CD4-positive, alpha-beta memory T cell (primary cell): ENCODE measurements around the gene TMEM9. TPM values are rescaled to one million over a fixed set of nuclear protein-coding genes. Genes with fewer than 3 reads are reported as not detected.

Experiments
- CTCF ChIA-PET: fragments of 350-600 bp; sonication (Branson Sonifier 250); formaldehyde crosslinking; loops from one replicate; lab custom pipeline; 2021; ENCODE audit warnings: inconsistent platforms; ENCODE audit not compliant: partially characterized antibody; lab: Charles Lee
- POLR2A ChIA-PET: fragments of 350-600 bp; sonication (Branson Sonifier 250); formaldehyde crosslinking; loops from one replicate; lab custom pipeline; 2021; ENCODE audit not compliant: partially characterized antibody; lab: Charles Lee
- DNase-seq, 5 donors: peaks; one replicate each; pipeline versions ENCODE4 v3.0.0 to v3.0.0-alpha.2; 2020 to 2022; ENCODE audit warnings: mixed read lengths in 1 of 5
- H3K27ac ChIP-seq: one replicate; pipeline ENCODE4 v1.7.0; 2013; ENCODE audit warnings: low read depth, low read length
- H3K27me3 ChIP-seq: 2 replicates; pipeline ENCODE4 v1.7.0; 2013; ENCODE audit warnings: mild to moderate bottlenecking, low read length, moderate library complexity; ENCODE audit not compliant: insufficient read depth
- H3K36me3 ChIP-seq: 2 replicates; pipeline ENCODE4 v1.7.0; 2013; ENCODE audit warnings: mild to moderate bottlenecking, low read length, moderate library complexity; ENCODE audit not compliant: insufficient read depth
- H3K4me1 ChIP-seq: 2 replicates; pipeline ENCODE4 v1.7.0; 2013; ENCODE audit warnings: mild to moderate bottlenecking, low read length, moderate library complexity; ENCODE audit not compliant: insufficient read depth
- H3K4me3 ChIP-seq, 2 donors: one replicate each; pipeline ENCODE4 v1.7.0; 2013; ENCODE audit warnings: low read length in 2 of 2, mild to moderate bottlenecking in 1 of 2
- H3K9me3 ChIP-seq, 2 donors: one replicate each; pipeline ENCODE4 v1.7.0; 2013; ENCODE audit warnings: low read length in 2 of 2, control low read depth in 1 of 2; ENCODE audit not compliant: control insufficient read depth in 1 of 2
- H3K27ac Mint-ChIP-seq, 7 donors: one replicate each; pipeline ENCODE4 v1.8.0; 2020 to 2021; ENCODE audit warnings: mixed read lengths in 7 of 7, mild to moderate bottlenecking in 6 of 7, inconsistent platforms in 3 of 7, moderate library complexity in 3 of 7
- H3K27me3 Mint-ChIP-seq, 2 donors: one replicate each; pipeline ENCODE4 v1.8.0; 2020 to 2021; ENCODE audit warnings: mixed read lengths in 2 of 2
- H3K36me3 Mint-ChIP-seq, 2 donors: one replicate each; pipeline ENCODE4 v1.8.0; 2020 to 2021; ENCODE audit warnings: mixed read lengths in 2 of 2, inconsistent platforms in 1 of 2, mild to moderate bottlenecking in 1 of 2
- H3K4me1 Mint-ChIP-seq, 4 donors: one replicate each; pipeline ENCODE4 v1.8.0; 2020 to 2021; ENCODE audit warnings: mixed read lengths in 4 of 4, mild to moderate bottlenecking in 1 of 4
- H3K4me3 Mint-ChIP-seq, 8 donors: one replicate each; pipeline ENCODE4 v1.8.0; 2020 to 2021; ENCODE audit warnings: mixed read lengths in 8 of 8, mild to moderate bottlenecking in 7 of 8, moderate library complexity in 6 of 8, inconsistent platforms in 3 of 8
- H3K9me3 Mint-ChIP-seq, 8 donors: one replicate each; pipeline ENCODE4 v1.8.0; 2020 to 2021; ENCODE audit warnings: mixed read lengths in 8 of 8, mild to moderate bottlenecking in 5 of 8, inconsistent platforms in 3 of 8, moderate library complexity in 1 of 8
- intact Hi-C: fragments of 100-400 bp; cut with micrococcal nuclease; formaldehyde crosslinking; loops from one replicate; pipeline ENCODE4 v1.15.1; 2023
- polyA plus RNA-seq, 2 donors: library from polyadenylated mRNA; unstranded; fragments of 300-500 nt; fragmentation: Illumina TruSeq; gene quantifications; one replicate each; pipeline ENCODE4 v1.2.3, GENCODE V29; 2021
- total RNA-seq, 2 experiments: library from RNA; stranded (reverse); gene quantifications; one replicate each; pipeline ENCODE4 v1.2.3, GENCODE V29; 2021

TMEM9 gene
- total RNA-seq, result 10 to 100 TPM; 20.6 to 21.1 TPM
- 10 to 100 TPM; 25.4 to 64.3 TPM for polyA plus RNA-seq

DNA sequence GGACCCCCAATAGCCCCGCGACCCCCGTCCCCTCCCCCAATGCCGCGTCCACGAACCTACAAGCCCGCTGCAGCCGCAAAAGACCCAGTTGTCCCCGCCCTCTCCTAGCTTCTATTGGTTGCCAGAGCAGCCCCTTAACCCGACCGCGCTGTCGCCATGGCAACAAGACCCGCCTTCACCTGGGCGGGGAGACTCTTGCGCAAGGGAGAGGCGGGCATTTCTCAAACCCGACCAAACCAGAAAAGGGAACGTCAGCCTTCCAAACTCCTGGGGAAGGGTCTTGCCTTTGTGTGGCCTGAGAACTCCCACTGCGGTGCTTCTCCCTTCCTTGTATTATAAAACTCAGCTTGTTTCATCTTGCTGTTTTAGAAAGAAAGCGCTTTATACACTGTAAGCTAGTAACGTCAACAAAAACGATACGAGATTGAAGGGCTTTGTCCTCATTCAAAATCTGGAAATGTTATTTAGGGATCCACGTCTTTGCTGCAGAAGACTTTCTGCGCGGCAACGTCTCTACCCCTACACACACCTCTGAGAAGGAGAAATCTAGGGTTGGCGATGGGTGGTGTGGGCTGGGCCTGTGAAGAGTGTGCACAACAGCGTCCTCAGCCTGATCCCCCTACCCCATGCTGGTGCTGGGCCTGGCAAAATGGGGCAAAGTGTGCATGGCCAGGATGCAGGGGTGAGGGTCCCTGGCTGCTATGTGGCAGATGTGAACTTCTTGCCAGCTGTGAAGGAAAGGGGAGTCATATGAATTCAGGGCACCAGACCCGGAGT lies at the start of gene TMEM9:
TMEM9 (minus strand) TSS at position 86 of the 777 bp plus-strand sequence. CDS start 551 bp downstream, outside the sequence.
- POLR2A ChIA-PET, result interaction anchor here (1.0 to 1.6 kb wide), 4 partner anchors 17 to 135 kb away, joined by 4 to 8 read pairs (median 6); partner anchors contain the start of gene KIF21B
- Mint-ChIP-seq H3K9me3 (no peaks in the 10 kb centered on the region), H3K27me3 (peaks cover 6 to 18% of the 10 kb centered on the region in 2 donors), H3K4me3 (peak within 1 kb of the TSS; percentile 88 to 96 (median 92)), H3K27ac (peak within 1 kb of the TSS; percentile 89 to 94 (median 94)), H3K36me3 (peaks cover 9 to 16% of the 10 kb centered on the region in 2 donors), H3K4me1 (peaks cover 18 to 33% (median 22%) of the 10 kb centered on the region in 4 donors)
- intact Hi-C loops, result loop anchor here (1.0 to 5.0 kb wide), 3 partner anchors 16 to 132 kb away; partner anchors contain the start of gene KIF21B
- no peaks in the 10 kb centered on the region for H3K9me3 ChIP-seq
- peak; percentile 95 to 98 (median 96) for DNase-seq
- peak within 1 kb of the TSS; percentile 64 to 73 for H3K4me3 ChIP-seq
- H3K4me1 ChIP-seq, result peaks cover 21% of the 10 kb centered on the region
- peak within 1 kb of the TSS; percentile 48 for H3K27ac ChIP-seq
- H3K36me3 ChIP-seq, result no peaks in the 10 kb centered on the region
- H3K27me3 ChIP-seq, result no peaks in the 10 kb centered on the region
- CTCF ChIA-PET, result interaction anchor here (0.7 to 2.6 kb wide), 6 partner anchors 16 to 135 kb away, joined by 3 to 11 read pairs (median 4); no protein-coding TSS in a partner anchor

- POLR2A ChIA-PET, result no interaction called here
- H3K27ac ChIP-seq, result no peak overlapping the region
- CTCF ChIA-PET, result no interaction called here
- no peaks in the 10 kb centered on the region for H3K36me3 Mint-ChIP-seq
- intact Hi-C loops, result no loop called here
- H3K9me3 ChIP-seq, result no peaks in the 10 kb centered on the region
- no peaks in the 10 kb centered on the region for H3K27me3 ChIP-seq
- no peaks in the 10 kb centered on the region for H3K4me1 ChIP-seq
- no peaks in the 10 kb centered on the region for H3K4me1 Mint-ChIP-seq
- H3K4me3 Mint-ChIP-seq, result no peak overlapping the region
- no peaks in the 10 kb centered on the region for H3K9me3 Mint-ChIP-seq
- DNase-seq, result no peak
- H3K36me3 ChIP-seq, result no peaks in the 10 kb centered on the region
- H3K27ac Mint-ChIP-seq, result no peak overlapping the region
- H3K4me3 ChIP-seq, result no peak overlapping the region
- H3K27me3 Mint-ChIP-seq, result peaks cover 0 to 1% of the 10 kb centered on the region in 2 donors
These were observed 44.3 kb upstream of the TMEM9 start for GRCh38 chr1:201198598-201198997.

DNA sequence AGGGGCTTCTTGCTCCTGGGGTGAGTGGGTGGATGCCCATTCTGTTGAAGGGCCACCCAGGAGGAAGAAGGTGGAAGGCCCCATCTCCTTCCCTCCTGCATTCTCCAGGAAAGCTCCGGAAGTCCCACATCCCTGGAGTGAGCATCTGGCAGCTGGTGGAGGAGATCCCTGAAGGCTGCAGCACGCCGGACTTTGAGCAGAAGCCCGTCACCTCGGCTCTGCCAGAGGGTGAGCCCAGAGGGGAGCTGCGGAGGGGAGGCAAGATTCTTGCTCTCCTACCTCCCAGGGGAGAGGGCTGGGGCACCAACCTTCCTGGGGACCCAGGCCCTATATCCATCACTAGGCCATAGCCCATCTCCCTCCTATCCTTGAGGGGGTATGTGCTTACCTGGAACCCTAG lies 39.8 kb upstream of the TMEM9 start:
- Mint-ChIP-seq H3K27ac (no peak overlapping the region), H3K4me1 (no peaks in the 10 kb centered on the region), H3K27me3 (peaks cover 13% of the 10 kb centered on the region in 2 donors), H3K36me3 (no peaks in the 10 kb centered on the region), H3K9me3 (no peaks in the 10 kb centered on the region), H3K4me3 (no peak overlapping the region)
- no peak for DNase-seq
- POLR2A ChIA-PET, result no interaction called here
- Histone ChIP-seq H3K36me3 (no peaks in the 10 kb centered on the region), H3K27ac (no peak overlapping the region), H3K9me3 (no peaks in the 10 kb centered on the region), H3K4me3 (no peak overlapping the region), H3K4me1 (no peaks in the 10 kb centered on the region), H3K27me3 (no peaks in the 10 kb centered on the region)
- intact Hi-C loops, result no loop called here
- CTCF ChIA-PET, result no interaction called here

GRCh38 chr1:201192261-201192788 lies 38.1 kb upstream of the TMEM9 start:
- Histone ChIP-seq H3K27me3 (no peaks in the 10 kb centered on the region), H3K36me3 (no peaks in the 10 kb centered on the region), H3K27ac (no peak overlapping the region), H3K4me3 (no peak overlapping the region), H3K4me1 (no peaks in the 10 kb centered on the region), H3K9me3 (no peaks in the 10 kb centered on the region)
- H3K27me3 Mint-ChIP-seq, result peaks cover 13% of the 10 kb centered on the region in 2 donors
- no peaks in the 10 kb centered on the region for H3K9me3 Mint-ChIP-seq
- ChIA-PET POLR2A (no interaction called here), CTCF (no interaction called here)
- no peak overlapping the region for H3K4me3 Mint-ChIP-seq
- H3K36me3 Mint-ChIP-seq, result no peaks in the 10 kb centered on the region
- intact Hi-C loops, result no loop called here
- no peak for DNase-seq
- no peaks in the 10 kb centered on the region for H3K4me1 Mint-ChIP-seq
- H3K27ac Mint-ChIP-seq, result no peak overlapping the region

- no peak for DNase-seq
- Mint-ChIP-seq H3K36me3 (no peaks in the 10 kb centered on the region), H3K27me3 (peaks cover 13% of the 10 kb centered on the region in 2 donors), H3K4me3 (no peak overlapping the region), H3K4me1 (no peaks in the 10 kb centered on the region), H3K9me3 (no peaks in the 10 kb centered on the region), H3K27ac (no peak overlapping the region)
- Histone ChIP-seq H3K36me3 (no peaks in the 10 kb centered on the region), H3K4me1 (no peaks in the 10 kb centered on the region), H3K27me3 (no peaks in the 10 kb centered on the region), H3K27ac (no peak overlapping the region), H3K4me3 (no peak overlapping the region), H3K9me3 (no peaks in the 10 kb centered on the region)
- intact Hi-C loops, result no loop called here
- ChIA-PET CTCF (no interaction called here), POLR2A (no interaction called here)
These were observed 37.5 kb upstream of the TMEM9 start for GRCh38 chr1:201191653-201192260.

- H3K4me1 Mint-ChIP-seq, result no peaks in the 10 kb centered on the region
- Histone ChIP-seq H3K4me3 (no peak within 1 kb of the TSS), H3K27ac (no peak within 1 kb of the TSS), H3K9me3 (no peaks in the 10 kb centered on the region), H3K27me3 (no peaks in the 10 kb centered on the region), H3K36me3 (no peaks in the 10 kb centered on the region), H3K4me1 (no peaks in the 10 kb centered on the region)
- ChIA-PET POLR2A (no interaction called here), CTCF (no interaction called here)
- peaks cover 13% of the 10 kb centered on the region in 2 donors for H3K27me3 Mint-ChIP-seq
- H3K36me3 Mint-ChIP-seq, result no peaks in the 10 kb centered on the region
- no peak within 1 kb of the TSS for H3K27ac Mint-ChIP-seq
- no peak for DNase-seq
- intact Hi-C loops, result no loop called here
- no peak within 1 kb of the TSS for H3K4me3 Mint-ChIP-seq
- no peaks in the 10 kb centered on the region for H3K9me3 Mint-ChIP-seq
These were observed 36.4 kb upstream of the TMEM9 start, which contains the start of gene IGFN1 for GRCh38 chr1:201190624-201191051. Gene IGFN1 (plus strand): TSS chr1:201190824. CDS start chr1:201193294, 2,470 bp downstream.

- H3K27me3 ChIP-seq, result no peaks in the 10 kb centered on the region
- CTCF ChIA-PET, result no interaction called here
- DNase-seq, result no peak
- intact Hi-C loops, result no loop called here
- no peaks in the 10 kb centered on the region for H3K4me1 Mint-ChIP-seq
- POLR2A ChIA-PET, result no interaction called here
- H3K27ac Mint-ChIP-seq, result no peak overlapping the region
- H3K4me3 Mint-ChIP-seq, result no peak overlapping the region
- no peaks in the 10 kb centered on the region for H3K4me1 ChIP-seq
- no peaks in the 10 kb centered on the region for H3K36me3 Mint-ChIP-seq
- no peaks in the 10 kb centered on the region for H3K9me3 ChIP-seq
- H3K27me3 Mint-ChIP-seq, result peaks cover 13% of the 10 kb centered on the region in 2 donors
- H3K27ac ChIP-seq, result no peak overlapping the region
- no peaks in the 10 kb centered on the region for H3K9me3 Mint-ChIP-seq
- H3K36me3 ChIP-seq, result no peaks in the 10 kb centered on the region
- no peak overlapping the region for H3K4me3 ChIP-seq
These were observed 35.7 kb upstream of the TMEM9 start for GRCh38 chr1:201190005-201190404.
